Epithelial cell of prostate (primary cell): ENCODE measurements around the gene ZBTB46.
"Not testable (repeated sequence)": the region's sequence is repeated elsewhere in the genome, so short reads cannot be mapped to it uniquely, and the experiment has no call there.

Experiments used
- DNase-seq: peaks from one replicate; pipeline ENCODE4 v3.0.0-alpha.2; 2011; ENCODE audit warnings: low read depth, low spot score
- H3K27ac ChIP-seq: fragments of 450-650 bp; 2 replicates; pipeline ENCODE4 v1.5.1; 2017; ENCODE audit warnings: mild to moderate bottlenecking

Gene ZBTB46

GRCh38 chr20:63738687-63739129, 92.4 kb downstream of the ZBTB46 start:
- no peak overlapping the region for H3K27ac ChIP-seq
- no peak for DNase-seq

- no peak overlapping the region for H3K27ac ChIP-seq
- no peak for DNase-seq
Measured at GRCh38 chr20:63737945-63738686, 92.9 kb downstream of the ZBTB46 start.

GRCh38 chr20:63737695-63737944, 93.4 kb downstream of the ZBTB46 start:
- no peak for DNase-seq
- no peak overlapping the region for H3K27ac ChIP-seq

- no peak overlapping the region for H3K27ac ChIP-seq
- DNase-seq, result no peak
Measured at GRCh38 chr20:63736893-63737694, 94.0 kb downstream of the ZBTB46 start.

GRCh38 chr20:63735859-63736718, 95.0 kb downstream of the ZBTB46 start, which contains the start of gene LIME1:
Gene LIME1 (plus strand): TSS chr20:63736664. CDS start chr20:63737550, 886 bp downstream.
- no peak within 1 kb of the TSS for H3K27ac ChIP-seq
- DNase-seq, result no peak

- no peak overlapping the region for H3K27ac ChIP-seq
- DNase-seq, result no peak
Measured at GRCh38 chr20:63734946-63735858, 95.9 kb downstream of the ZBTB46 start.

- H3K27ac ChIP-seq, result no peak overlapping the region
- DNase-seq, result no peak
Measured at GRCh38 chr20:63734111-63734945, 96.7 kb downstream of the ZBTB46 start.

- no peak overlapping the region for H3K27ac ChIP-seq
- DNase-seq, result no peak
Measured at GRCh38 chr20:63733579-63734081, 97.4 kb downstream of the ZBTB46 start.

GRCh38 chr20:63733117-63733516, 97.9 kb downstream of the ZBTB46 start:
- no peak for DNase-seq

GRCh38 chr20:63732118-63733095, 98.7 kb downstream of the ZBTB46 start:
- DNase-seq, result no peak

More at GRCh38 chr20:63733117-63733516, 97.9 kb downstream of the ZBTB46 start:
- no peak overlapping the region for H3K27ac ChIP-seq

GRCh38 chr20:63731410-63731809, 99.7 kb downstream of the ZBTB46 start:
- no peak overlapping the region for H3K27ac ChIP-seq
- no peak for DNase-seq

More at GRCh38 chr20:63732118-63733095, 98.7 kb downstream of the ZBTB46 start:
- no peak overlapping the region for H3K27ac ChIP-seq

- H3K27ac ChIP-seq, DNase-seq: not testable (repeated sequence)
Measured at GRCh38 chr20:63730189-63730733, 100.8 kb downstream of the ZBTB46 start.

GRCh38 chr20:63722967-63723622, 108.0 kb downstream of the ZBTB46 start:
- not testable (repeated sequence) for H3K27ac ChIP-seq, DNase-seq

- no peak for DNase-seq
- no peak overlapping the region for H3K27ac ChIP-seq
Measured at GRCh38 chr20:63718996-63719395, 112.1 kb downstream of the ZBTB46 start.

- H3K27ac ChIP-seq, result no peak overlapping the region
- no peak for DNase-seq
Measured at GRCh38 chr20:63714858-63715257, 116.2 kb downstream of the ZBTB46 start.

GRCh38 chr20:63712191-63712590, 118.9 kb downstream of the ZBTB46 start:
- DNase-seq, result no peak
- H3K27ac ChIP-seq, result no peak overlapping the region
